GM10266 (cell line): ENCODE data around the gene TYMP.

Experiments
- DNase-seq: peaks from one replicate; pipeline ENCODE4 v3.0.0; 2012; ENCODE audit errors: extremely low spot score
- CTCF ChIP-seq: IDR thresholded peaks from 2 replicates; pipeline ENCODE4 v1.5.1; 2012; ENCODE audit warnings: mild to moderate bottlenecking, low read depth; ENCODE audit not compliant: control insufficient read depth, insufficient read depth; ENCODE audit errors: missing control alignments

Gene TYMP

GRCh38 chr22:50488006-50488677 is 41.7 kb downstream of the TYMP start:
- TF ChIP-seq CTCF, result no peak
- DNase-seq, result no peak

- no peak for TF ChIP-seq CTCF
- no peak for DNase-seq
These were observed 42.4 kb downstream of the TYMP start for GRCh38 chr22:50487290-50488005.

- DNase-seq, result no peak
- TF ChIP-seq CTCF, result no peak
These were observed 43.1 kb downstream of the TYMP start, which contains the start of gene MIOX for GRCh38 chr22:50486561-50487289. MIOX (plus strand) TSS chr22:50486859; CDS start chr22:50486898, 39 bp downstream.

GRCh38 chr22:50485221-50486131 is 44.3 kb downstream of the TYMP start:
- DNase-seq, result no peak

GRCh38 chr22:50483977-50484853 is 45.6 kb downstream of the TYMP start:
- no peak for TF ChIP-seq CTCF
- no peak for DNase-seq

More at GRCh38 chr22:50485221-50486131, 44.3 kb downstream of the TYMP start:
- TF ChIP-seq CTCF, result no peak

DNA sequence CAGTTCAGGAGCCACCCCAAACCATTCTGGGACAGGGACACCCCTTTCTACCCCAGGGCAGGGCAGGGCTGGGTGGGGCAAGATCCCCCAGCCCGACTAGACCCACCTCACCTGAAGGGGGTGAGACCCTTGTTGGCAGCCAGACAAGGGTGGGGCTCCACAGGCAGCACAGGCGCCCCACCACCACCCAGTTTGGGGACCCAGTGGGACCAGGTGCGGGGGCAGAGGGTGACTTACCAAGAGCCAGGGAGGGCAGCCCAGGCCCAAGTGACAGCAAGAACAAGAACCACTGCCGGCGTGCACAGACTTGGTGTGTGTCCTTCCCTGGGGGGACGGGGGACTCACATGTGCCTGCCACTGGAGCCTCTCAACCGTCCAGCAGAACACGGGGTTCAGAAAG is 46.3 kb downstream of the TYMP start:
- no peak for DNase-seq
- no peak for TF ChIP-seq CTCF
